Measurements from ENCODE around the gene SLC25A1. TPM values are rescaled to one million over a fixed set of nuclear protein-coding genes. Genes with fewer than 3 reads are reported as not detected.

Gene SLC25A1
- total and polyA plus RNA-seq, 10 of the 15 experiments (the other 5 are each of a cell fraction or from before 2014, with no cell fraction given), result 2.3 to 79.0 (median 30.3) TPM

DNA sequence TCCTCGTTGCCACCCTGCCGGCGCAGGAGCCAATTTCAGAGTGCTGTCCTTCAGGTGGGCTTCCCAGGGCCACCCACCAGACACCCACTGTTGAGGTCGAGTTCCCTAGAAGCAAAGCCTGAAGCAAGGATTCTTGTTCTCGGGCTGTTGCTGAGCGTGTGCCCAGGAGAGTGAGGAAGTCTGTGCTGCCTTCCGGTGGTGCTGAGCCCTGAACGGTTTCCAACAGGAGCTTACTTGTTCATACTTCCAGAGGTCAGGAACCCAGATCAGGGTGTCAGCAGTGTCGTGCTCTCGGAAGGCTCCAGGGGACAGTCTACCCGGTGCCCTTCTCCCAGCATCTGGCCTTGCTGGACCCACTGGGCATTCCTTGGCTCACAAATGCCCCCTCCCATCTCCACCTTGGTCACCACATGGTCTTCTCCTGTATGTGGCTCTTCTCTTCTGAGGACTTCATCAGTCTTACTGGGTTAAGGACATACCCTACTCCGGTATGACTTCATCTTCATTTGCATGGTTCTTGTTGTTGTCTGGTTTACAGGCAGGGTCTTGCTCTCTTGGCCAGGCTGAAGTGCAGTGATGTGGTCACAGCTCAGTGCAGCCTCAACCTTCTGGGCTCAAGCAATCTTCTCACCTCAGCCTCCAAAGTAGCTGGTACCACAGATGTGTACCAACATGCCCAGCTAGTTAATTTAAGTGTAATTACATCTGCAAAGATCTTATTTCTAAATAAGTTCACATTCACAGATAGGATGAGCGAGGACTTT, 11.2 kb downstream of the SLC25A1 start:
- intact Hi-C loops (cut with micrococcal nuclease; ENCODE audit: unreplicated experiment), result no loop called here
- in situ Hi-C loops (cut with MboI), result no loop called here
- Histone ChIP-seq H3K9ac (ENCODE audit: control insufficient read depth, insufficient read depth, low read length) (no peak overlapping the region), H3K4me2 (ENCODE audit: control insufficient read depth, insufficient read depth) (no peak overlapping the region), H3K9me3 (replicated peaks; ENCODE audit: control insufficient read depth, insufficient read depth, low read length) (no peaks in the 10 kb centered on the region), H3K4me3 (no peak overlapping the region), H3K27me3 (replicated peaks in 1 of 2; ENCODE audit: control insufficient read depth in 2 of 2, insufficient read depth in 2 of 2, low read length in 1 of 2) (peaks cover 5 to 11% of the 10 kb centered on the region in 2 experiments; a peak in 3 of 4 replicates), H3K36me3 (ENCODE audit: control insufficient read depth in 2 of 2, insufficient read depth in 2 of 2, low read length in 1 of 2) (no peaks in the 10 kb centered on the region), H3K79me2 (ENCODE audit: control insufficient read depth, insufficient read depth, low read length) (peaks cover 11% of the 10 kb centered on the region), H3K4me1 (ENCODE audit: control insufficient read depth, insufficient read depth, low read length) (peaks cover 4% of the 10 kb centered on the region; the same call in 1 of the 2 replicates), H4K20me1 (ENCODE audit: control insufficient read depth, insufficient read depth) (no peaks in the 10 kb centered on the region), H3K27ac (ENCODE audit: control insufficient read depth, insufficient read depth) (no peak overlapping the region), H2AFZ (ENCODE audit: control insufficient read depth, low read depth, low read length) (no peak overlapping the region)
- SMC1A ChIA-PET (ENCODE audit: uncharacterized antibody, unreplicated experiment), result no interaction called here
- POLR2A ChIA-PET, result no interaction called here
- WGBS (ENCODE audit: insufficient coverage, insufficient replicate concordance, low lambda C conversion rate, missing lambda C conversion rate), result 46% methylated on average over 13 of the region's 13 CpGs
- RAD21 ChIA-PET (ENCODE audit: unreplicated experiment), result no interaction called here
- CTCF ChIA-PET, result no interaction called here
- DNase-seq (ENCODE audit: low read depth, low spot score) (no peak), ATAC-seq (no peak), FAIRE-seq (no peak)
- no TSS peak for BruUV-seq (replicated peaks)
- no peak for TF ChIP-seq FOXK2 (IDR thresholded peaks at IDR 0.05)
- no peak for TF ChIP-seq ATF7 (IDR thresholded peaks at IDR 0.05; ENCODE audit: low read depth)
- TF ChIP-seq, protein P1, sequence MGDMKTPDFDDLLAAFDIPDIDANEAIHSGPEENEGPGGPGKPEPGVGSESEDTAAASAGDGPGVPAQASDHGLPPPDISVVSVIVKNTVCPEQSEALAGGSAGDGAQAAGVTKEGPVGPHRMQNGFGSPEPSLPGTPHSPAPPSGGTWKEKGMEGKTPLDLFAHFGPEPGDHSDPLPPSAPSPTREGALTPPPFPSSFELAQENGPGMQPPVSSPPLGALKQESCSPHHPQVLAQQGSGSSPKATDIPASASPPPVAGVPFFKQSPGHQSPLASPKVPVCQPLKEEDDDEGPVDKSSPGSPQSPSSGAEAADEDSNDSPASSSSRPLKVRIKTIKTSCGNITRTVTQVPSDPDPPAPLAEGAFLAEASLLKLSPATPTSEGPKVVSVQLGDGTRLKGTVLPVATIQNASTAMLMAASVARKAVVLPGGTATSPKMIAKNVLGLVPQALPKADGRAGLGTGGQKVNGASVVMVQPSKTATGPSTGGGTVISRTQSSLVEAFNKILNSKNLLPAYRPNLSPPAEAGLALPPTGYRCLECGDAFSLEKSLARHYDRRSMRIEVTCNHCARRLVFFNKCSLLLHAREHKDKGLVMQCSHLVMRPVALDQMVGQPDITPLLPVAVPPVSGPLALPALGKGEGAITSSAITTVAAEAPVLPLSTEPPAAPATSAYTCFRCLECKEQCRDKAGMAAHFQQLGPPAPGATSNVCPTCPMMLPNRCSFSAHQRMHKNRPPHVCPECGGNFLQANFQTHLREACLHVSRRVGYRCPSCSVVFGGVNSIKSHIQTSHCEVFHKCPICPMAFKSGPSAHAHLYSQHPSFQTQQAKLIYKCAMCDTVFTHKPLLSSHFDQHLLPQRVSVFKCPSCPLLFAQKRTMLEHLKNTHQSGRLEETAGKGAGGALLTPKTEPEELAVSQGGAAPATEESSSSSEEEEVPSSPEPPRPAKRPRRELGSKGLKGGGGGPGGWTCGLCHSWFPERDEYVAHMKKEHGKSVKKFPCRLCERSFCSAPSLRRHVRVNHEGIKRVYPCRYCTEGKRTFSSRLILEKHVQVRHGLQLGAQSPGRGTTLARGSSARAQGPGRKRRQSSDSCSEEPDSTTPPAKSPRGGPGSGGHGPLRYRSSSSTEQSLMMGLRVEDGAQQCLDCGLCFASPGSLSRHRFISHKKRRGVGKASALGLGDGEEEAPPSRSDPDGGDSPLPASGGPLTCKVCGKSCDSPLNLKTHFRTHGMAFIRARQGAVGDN (IDR thresholded peaks at IDR 0.05), result no peak
- TF ChIP-seq, protein P2, sequence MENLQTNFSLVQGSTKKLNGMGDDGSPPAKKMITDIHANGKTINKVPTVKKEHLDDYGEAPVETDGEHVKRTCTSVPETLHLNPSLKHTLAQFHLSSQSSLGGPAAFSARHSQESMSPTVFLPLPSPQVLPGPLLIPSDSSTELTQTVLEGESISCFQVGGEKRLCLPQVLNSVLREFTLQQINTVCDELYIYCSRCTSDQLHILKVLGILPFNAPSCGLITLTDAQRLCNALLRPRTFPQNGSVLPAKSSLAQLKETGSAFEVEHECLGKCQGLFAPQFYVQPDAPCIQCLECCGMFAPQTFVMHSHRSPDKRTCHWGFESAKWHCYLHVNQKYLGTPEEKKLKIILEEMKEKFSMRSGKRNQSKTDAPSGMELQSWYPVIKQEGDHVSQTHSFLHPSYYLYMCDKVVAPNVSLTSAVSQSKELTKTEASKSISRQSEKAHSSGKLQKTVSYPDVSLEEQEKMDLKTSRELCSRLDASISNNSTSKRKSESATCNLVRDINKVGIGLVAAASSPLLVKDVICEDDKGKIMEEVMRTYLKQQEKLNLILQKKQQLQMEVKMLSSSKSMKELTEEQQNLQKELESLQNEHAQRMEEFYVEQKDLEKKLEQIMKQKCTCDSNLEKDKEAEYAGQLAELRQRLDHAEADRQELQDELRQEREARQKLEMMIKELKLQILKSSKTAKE (IDR thresholded peaks at IDR 0.05; ENCODE audit: low read depth, poor library complexity, severe bottlenecking), result no peak
- TF ChIP-seq WRNIP1 (IDR thresholded peaks at IDR 0.05; ENCODE audit: borderline replicate concordance, low read depth, low read length), result no peak
- TF ChIP-seq CEBPB (IDR thresholded peaks at IDR 0.05; ENCODE audit: borderline replicate concordance in 1 of 2, low read depth in 2 of 2, low read length in 2 of 2), result no peak
- no peak for TF ChIP-seq POLR2AphosphoS5 (IDR thresholded peaks at IDR 0.05; ENCODE audit: low read length)
- TF ChIP-seq, protein P3, sequence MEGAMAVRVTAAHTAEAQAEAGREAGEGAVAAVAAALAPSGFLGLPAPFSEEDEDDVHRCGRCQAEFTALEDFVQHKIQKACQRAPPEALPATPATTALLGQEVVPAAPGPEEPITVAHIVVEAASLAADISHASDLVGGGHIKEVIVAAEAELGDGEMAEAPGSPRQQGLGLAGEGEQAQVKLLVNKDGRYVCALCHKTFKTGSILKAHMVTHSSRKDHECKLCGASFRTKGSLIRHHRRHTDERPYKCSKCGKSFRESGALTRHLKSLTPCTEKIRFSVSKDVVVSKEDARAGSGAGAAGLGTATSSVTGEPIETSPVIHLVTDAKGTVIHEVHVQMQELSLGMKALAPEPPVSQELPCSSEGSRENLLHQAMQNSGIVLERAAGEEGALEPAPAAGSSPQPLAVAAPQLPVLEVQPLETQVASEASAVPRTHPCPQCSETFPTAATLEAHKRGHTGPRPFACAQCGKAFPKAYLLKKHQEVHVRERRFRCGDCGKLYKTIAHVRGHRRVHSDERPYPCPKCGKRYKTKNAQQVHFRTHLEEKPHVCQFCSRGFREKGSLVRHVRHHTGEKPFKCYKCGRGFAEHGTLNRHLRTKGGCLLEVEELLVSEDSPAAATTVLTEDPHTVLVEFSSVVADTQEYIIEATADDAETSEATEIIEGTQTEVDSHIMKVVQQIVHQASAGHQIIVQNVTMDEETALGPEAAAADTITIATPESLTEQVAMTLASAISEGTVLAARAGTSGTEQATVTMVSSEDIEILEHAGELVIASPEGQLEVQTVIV (IDR thresholded peaks at IDR 0.05; ENCODE audit: borderline replicate concordance, partially characterized antibody), result no peak
- TF ChIP-seq, protein P4, sequence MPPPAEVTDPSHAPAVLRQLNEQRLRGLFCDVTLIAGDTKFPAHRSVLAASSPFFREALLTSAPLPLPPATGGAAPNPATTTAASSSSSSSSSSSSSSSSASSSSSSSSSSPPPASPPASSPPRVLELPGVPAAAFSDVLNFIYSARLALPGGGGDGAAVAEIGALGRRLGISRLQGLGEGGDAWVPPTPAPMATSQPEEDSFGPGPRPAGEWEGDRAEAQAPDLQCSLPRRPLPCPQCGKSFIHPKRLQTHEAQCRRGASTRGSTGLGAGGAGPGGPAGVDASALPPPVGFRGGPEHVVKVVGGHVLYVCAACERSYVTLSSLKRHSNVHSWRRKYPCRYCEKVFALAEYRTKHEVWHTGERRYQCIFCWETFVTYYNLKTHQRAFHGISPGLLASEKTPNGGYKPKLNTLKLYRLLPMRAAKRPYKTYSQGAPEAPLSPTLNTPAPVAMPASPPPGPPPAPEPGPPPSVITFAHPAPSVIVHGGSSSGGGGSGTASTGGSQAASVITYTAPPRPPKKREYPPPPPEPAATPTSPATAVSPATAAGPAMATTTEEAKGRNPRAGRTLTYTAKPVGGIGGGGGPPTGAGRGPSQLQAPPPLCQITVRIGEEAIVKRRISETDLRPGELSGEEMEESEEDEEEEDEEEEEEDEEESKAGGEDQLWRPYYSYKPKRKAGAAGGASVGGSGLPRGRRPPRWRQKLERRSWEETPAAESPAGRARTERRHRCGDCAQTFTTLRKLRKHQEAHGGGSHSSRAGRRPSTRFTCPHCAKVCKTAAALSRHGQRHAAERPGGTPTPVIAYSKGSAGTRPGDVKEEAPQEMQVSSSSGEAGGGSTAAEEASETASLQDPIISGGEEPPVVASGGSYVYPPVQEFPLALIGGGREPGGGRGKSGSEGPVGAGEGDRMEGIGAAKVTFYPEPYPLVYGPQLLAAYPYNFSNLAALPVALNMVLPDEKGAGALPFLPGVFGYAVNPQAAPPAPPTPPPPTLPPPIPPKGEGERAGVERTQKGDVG (CRISPR knock-in tag; IDR thresholded peaks at IDR 0.05), result no peak
- no peak for TF ChIP-seq BMI1 (IDR thresholded peaks at IDR 0.05; ENCODE audit: borderline replicate concordance)
- TF ChIP-seq IKZF2 (IDR thresholded peaks at IDR 0.05), result no peak

All from GM12878 (cell line).